ENCODE results near the gene OTOGL. TPM values are rescaled to one million over a fixed set of nuclear protein-coding genes. Genes with fewer than 3 reads are reported as not detected.

Gene OTOGL
- total and polyA plus RNA-seq, 8 donors, result 0.19 to 2.9 (median 0.33) TPM

DNA sequence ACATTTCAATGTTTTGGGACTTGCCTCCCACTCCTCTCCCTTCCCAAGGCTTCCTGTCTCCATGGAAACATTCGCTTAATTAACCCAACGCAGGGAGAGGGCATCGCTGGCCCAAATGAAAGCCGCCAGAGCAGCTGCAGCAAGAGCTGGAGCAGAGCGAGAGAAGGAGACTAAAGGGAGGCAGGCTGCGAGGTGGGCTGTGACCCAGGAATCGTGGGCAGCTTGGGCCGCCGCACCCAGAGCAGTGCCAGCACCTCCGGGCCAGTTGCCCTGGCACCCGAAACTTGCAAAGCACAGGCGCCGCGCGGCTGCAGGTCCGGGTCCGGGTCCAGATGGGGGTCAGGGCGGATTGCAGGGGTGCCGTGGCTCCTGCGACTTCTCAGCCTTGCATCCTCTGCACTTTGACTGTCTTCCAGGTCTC is 301.2 kb downstream of the OTOGL start:
- 10 to 22% methylated on average over 20 of the region's 20 CpGs for WGBS, 2 donors
- no peak for ATAC-seq
- TF ChIP-seq, protein P1, sequence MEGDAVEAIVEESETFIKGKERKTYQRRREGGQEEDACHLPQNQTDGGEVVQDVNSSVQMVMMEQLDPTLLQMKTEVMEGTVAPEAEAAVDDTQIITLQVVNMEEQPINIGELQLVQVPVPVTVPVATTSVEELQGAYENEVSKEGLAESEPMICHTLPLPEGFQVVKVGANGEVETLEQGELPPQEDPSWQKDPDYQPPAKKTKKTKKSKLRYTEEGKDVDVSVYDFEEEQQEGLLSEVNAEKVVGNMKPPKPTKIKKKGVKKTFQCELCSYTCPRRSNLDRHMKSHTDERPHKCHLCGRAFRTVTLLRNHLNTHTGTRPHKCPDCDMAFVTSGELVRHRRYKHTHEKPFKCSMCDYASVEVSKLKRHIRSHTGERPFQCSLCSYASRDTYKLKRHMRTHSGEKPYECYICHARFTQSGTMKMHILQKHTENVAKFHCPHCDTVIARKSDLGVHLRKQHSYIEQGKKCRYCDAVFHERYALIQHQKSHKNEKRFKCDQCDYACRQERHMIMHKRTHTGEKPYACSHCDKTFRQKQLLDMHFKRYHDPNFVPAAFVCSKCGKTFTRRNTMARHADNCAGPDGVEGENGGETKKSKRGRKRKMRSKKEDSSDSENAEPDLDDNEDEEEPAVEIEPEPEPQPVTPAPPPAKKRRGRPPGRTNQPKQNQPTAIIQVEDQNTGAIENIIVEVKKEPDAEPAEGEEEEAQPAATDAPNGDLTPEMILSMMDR (IDR thresholded peaks at IDR 0.05), result no peak
- Histone ChIP-seq H3K9me3 (no peaks in the 10 kb centered on the region), H3K27ac (no peak overlapping the region), H3K36me3 (no peaks in the 10 kb centered on the region), H3K4me1 (no peaks in the 10 kb centered on the region), H3K4me3 (peak overlapping the region in 1 of 4 donors; percentile 4), H3K27me3 (peaks cover 0 to 18% (median 0%) of the 10 kb centered on the region in 4 donors)
- intact Hi-C loops (cut with DNase I), result no loop called here
- no peak for FAIRE-seq
- DNase-seq, result peak in 2 of 6 donors; percentile 50 to 55

DNA sequence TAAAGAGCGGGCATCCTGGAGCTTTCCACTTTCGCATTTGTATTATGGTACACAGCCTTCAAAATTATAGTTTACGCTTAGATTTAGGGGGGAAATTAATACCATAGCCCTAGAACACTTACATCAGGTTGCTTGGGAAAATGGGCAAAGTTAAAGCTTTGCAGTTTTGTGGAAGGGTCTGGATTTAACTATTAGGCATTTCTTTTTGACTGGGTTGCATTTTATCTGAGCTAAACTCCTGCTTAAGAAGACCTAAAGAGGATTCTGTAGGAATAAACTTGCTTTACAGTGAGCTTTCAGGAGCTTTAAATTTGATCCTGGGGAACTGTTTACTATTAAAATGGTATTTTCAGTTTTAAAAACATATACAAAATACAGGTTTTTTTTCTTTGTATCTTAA is 301.9 kb downstream of the OTOGL start:
- H3K36me3 ChIP-seq, result no peaks in the 10 kb centered on the region
- peaks cover 0 to 18% (median 0%) of the 10 kb centered on the region in 4 donors for H3K27me3 ChIP-seq
- no peaks in the 10 kb centered on the region for H3K9me3 ChIP-seq
- no peak for FAIRE-seq
- intact Hi-C loops (cut with DNase I), result no loop called here
- ATAC-seq, result no peak
- no peak overlapping the region for H3K4me3 ChIP-seq
- H3K27ac ChIP-seq, result no peak overlapping the region
- 79 to 81% methylated on average over 3 of the region's 3 CpGs for WGBS, 2 donors
- no peaks in the 10 kb centered on the region for H3K4me1 ChIP-seq
- no peak for DNase-seq
- TF ChIP-seq, protein P1 (IDR thresholded peaks at IDR 0.05), result no peak

DNA sequence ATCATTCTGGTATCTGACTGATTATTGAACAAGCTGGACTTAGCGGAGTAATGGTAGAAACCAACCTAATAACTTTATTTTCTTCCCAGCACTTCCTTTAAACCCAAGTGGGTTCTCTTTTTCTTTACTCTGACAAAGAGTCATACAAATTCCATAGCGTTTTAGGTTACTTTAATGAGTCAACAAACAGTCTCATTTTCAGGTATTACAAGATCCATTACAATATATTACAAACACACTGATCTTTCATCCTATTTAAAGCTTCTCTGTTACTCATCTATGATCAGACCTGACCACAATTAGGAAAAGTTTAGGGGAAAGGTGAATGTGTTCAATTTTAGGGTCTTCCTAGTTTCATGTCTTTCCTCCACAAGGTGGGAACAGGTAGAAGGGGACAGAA is 305.3 kb downstream of the OTOGL start:
- Histone ChIP-seq H3K27ac (no peak overlapping the region), H3K27me3 (peaks cover 0 to 18% (median 0%) of the 10 kb centered on the region in 4 donors), H3K36me3 (no peaks in the 10 kb centered on the region), H3K4me1 (no peaks in the 10 kb centered on the region), H3K4me3 (no peak overlapping the region), H3K9me3 (no peaks in the 10 kb centered on the region)
- intact Hi-C loops (cut with DNase I), result loop anchor here in 1 of 3 donors (5.0 kb wide), 1 partner anchor 358 kb away; no protein-coding TSS in a partner anchor
- FAIRE-seq (no peak), DNase-seq (no peak), ATAC-seq (no peak)
- TF ChIP-seq, protein P1 (IDR thresholded peaks at IDR 0.05), result no peak
- 45 to 48% methylated on average over 2 of the region's 2 CpGs for WGBS, 2 donors

DNA sequence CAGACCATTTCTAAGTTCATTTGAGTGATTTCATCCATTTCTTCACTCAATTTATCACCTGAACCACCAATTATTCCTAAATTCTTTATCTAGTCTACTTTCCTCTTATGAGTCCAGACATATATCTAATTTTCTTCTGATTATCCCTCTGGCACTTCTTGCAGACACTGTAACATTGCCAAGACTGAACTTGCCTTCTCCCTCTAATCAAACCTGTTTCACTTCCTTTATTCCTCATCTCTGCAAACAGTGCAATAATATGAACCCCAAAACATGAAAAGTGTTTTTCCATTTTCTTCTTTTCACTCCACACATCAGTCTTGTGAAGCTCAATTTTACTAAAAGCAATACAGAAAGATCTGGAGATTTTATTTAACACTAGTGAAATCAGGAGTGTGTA is 306.9 kb downstream of the OTOGL start:
- H3K27ac ChIP-seq, result no peak overlapping the region
- no peak overlapping the region for H3K4me3 ChIP-seq
- H3K9me3 ChIP-seq, result no peaks in the 10 kb centered on the region
- H3K27me3 ChIP-seq, result peaks cover 0 to 14% (median 0%) of the 10 kb centered on the region in 4 donors
- no peaks in the 10 kb centered on the region for H3K36me3 ChIP-seq
- intact Hi-C loops (cut with DNase I), result loop anchor here in 1 of 3 donors (5.0 kb wide), 1 partner anchor 356 kb away; no protein-coding TSS in a partner anchor
- ATAC-seq (no peak), DNase-seq (no peak), FAIRE-seq (no peak)
- TF ChIP-seq, protein P1 (IDR thresholded peaks at IDR 0.05), result no peak
- no peaks in the 10 kb centered on the region for H3K4me1 ChIP-seq

DNA sequence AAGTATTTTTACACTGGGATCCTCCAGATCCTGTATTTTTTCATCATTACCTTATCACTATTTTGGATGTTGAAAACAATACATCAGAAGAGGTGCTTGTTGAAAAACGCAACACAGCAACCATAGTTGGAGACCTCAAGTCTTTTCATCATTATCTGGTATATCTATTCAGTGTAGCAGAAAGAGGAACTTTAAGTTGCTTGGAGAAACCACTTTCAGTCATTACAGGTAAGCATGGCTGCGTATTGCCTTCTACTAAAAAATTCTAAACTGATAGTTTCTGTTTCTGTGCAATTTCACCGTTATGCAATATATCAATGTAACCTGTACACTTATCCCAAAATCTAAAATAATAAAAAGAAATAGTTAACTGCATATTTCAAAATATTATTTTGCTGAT is 312.4 kb downstream of the OTOGL start:
- Histone ChIP-seq H3K36me3 (no peaks in the 10 kb centered on the region), H3K4me1 (no peaks in the 10 kb centered on the region), H3K4me3 (no peak overlapping the region), H3K9me3 (no peaks in the 10 kb centered on the region), H3K27me3 (peaks cover 0 to 8% (median 0%) of the 10 kb centered on the region in 4 donors), H3K27ac (no peak overlapping the region)
- FAIRE-seq (no peak), DNase-seq (no peak), ATAC-seq (no peak)
- 26 to 44% methylated on average over 3 of the region's 3 CpGs for WGBS, 2 donors
- intact Hi-C loops (cut with DNase I), result loop anchor here in 1 of 3 donors (10.0 kb wide), 1 partner anchor 353 kb away; no protein-coding TSS in a partner anchor
- TF ChIP-seq, protein P1 (IDR thresholded peaks at IDR 0.05), result no peak
